DMS114 treated with DMSO at 0.1 percent for 48 hours (cell line): ENCODE data around the gene SYNPO2.
"Not testable (repeated sequence)": the region's sequence is repeated elsewhere in the genome, so short reads cannot be mapped to it uniquely, and the experiment has no call there.

Experiments
- DNase-seq: peaks from one replicate; lab custom pipeline; 2025; ENCODE audit not compliant: unreplicated experiment; lab: John Stamatoyannopoulos, UW

SYNPO2 gene

DNA sequence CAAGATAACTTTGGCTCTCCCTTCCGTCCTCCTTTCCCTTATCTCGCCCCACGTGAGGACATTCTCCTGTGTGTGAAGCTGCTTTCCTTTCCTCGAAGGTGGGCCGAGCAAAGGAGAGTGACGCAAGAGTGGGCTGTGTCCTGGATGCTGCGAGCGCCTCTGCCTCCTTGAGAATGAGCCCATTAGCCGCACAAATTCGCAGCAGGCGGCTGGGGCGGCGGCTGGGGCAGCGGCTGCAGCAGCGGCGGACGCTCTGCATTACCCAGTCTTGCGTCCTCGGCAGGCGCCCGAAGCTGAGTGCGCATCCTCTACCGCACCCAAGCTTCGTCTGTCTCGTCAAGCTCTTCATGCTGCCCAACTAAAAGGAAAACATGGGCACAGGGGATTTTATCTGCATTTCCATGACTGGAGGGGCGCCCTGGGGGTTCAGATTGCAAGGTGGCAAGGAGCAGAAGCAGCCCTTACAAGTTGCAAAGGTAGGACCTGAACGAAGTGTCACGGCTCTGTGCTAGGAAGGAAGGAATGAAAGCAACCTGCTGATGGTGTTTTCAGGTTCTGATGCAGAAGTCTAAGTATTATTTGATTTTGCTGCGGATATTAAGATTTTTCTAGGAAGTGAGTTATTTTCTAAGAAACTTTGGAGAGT is at the start of gene SYNPO2:
Gene SYNPO2, plus strand, starts transcription at position 189 of the 646 bp plus-strand sequence. Its CDS starts 183 bp downstream, at position 372.
- DNase-seq: peak; percentile 32

- DNase-seq: no peak
Observed at GRCh38 chr4:118839221-118839927, 49.3 kb upstream of the SYNPO2 start.

DNA sequence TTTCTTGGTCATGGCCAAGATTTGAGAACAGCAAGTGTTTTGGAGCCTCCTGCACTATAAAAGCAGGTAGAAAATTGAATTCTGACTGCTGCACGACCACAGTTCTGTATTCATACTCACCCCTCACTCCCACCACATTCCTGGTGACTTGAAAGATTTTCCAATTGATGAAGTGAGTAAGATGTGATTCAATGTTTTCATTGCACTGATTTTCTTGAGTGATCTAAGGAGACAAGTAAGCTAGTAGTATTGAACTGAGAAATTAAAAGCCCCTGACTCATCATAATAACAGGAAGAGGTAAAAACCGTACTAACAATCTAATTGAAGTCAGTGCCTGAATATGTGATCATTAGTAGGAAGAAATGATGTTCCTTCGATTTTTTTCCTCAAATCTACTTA is 46.6 kb upstream of the SYNPO2 start:
- no peak for DNase-seq

DNA sequence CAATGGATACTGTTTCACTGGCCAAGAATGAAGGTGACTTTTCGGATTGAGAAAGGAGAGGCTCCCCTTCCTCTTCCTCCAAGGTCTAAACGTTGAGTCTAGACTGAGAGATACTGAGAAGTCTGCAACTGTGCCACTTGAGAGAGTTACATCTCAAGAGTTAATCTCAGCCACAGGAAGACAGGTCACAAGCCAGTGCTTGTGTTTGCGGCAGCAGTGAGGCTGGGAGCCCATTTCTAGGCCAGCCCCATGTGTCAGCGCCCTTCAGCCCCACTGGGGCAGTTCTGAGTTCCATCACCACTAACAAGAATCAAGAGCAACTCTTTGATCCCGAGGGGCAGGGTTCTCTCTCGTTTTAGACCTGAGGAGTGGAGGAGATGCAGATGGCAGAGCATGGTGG is 45.4 kb upstream of the SYNPO2 start:
- DNase-seq: no peak

GRCh38 chr4:118845552-118846050 is 43.1 kb upstream of the SYNPO2 start:
- no peak for DNase-seq

DNA sequence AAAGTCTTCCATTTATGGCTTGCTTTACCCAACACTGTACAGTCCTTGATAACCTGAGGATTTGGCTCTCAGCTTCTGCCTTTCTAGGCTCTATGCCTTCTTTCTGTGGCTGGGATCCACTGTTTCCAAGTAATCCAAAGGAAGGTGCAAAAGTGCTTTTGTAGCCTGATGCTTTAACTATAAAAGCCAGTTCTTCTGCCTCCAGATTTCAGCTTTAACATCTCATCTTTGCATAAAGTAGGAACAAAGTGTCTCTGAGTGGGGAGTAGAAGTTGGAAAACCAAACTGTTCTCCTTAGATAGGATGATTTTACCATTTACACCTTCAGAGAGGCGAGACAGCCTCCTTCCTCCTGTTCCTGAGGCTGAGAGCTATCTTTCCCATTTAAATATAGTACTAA is 41.7 kb upstream of the SYNPO2 start:
- DNase-seq: no peak

DNA sequence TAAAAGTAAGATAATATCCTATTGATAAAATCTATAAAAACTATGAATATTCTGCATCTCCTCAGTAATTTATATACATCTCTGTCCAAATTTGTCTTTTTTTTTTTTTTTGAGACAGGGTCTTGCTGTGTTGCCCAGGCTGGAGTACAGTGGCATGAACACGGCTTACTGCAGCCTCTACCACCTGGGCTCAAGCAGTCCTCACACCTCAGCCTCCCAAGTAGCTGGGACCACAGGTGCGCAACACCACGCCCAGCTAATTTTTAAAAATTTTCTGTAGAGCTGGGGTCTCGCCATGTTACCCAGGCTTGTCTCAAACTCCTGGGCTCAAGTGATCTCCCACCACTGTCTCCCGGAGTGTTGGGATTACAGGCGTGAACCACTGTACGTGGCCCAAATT is 40.4 kb upstream of the SYNPO2 start:
- DNase-seq: no peak

DNA sequence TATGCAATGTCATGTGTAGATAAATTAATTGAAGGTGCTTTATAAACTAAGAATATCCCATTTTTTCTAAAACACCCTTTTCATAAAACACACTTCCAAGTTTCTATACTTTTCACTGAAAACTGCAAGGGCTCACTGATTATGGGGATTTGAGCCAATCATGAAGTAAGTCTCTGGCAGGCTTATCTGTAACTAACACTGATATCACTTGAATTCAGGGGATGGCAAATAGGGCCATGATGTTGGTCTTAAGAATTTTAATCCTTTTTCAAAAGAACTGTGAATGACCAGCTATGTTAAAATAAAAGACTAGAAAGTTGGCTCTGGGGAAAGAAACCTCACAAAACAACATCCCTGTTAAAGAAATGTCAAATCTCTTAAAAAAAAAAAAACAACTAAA is 39.8 kb upstream of the SYNPO2 start:
- DNase-seq: no peak

DNA sequence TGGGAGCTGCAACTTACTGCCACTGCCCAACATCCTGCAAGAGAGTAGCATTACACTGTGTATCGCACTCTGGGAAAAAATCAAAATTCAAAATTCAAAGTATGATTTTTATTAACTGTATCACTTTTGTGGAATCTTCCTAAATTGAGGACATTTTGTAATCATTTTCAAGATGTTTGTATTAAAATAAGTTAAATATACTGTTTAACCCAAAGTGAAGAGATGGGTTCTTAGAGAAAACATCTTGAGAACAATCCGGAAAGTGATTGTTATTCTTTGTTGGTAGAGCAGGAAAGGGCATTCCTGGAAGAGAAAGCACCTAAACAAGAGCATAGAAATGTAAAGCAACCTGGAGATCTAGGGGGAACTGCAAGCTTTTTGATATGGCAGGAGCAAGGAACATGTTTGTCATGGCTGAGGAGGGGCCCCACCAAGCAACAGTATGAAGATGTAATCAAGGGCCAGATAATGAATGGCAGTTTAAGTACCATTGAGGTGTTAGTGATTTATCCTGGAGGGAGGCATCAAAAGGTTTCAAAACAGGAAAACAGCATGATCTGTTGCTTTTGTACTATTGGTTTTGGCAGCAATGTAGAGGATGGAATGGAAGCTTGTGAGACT is 38.7 kb upstream of the SYNPO2 start:
- DNase-seq: no peak

DNA sequence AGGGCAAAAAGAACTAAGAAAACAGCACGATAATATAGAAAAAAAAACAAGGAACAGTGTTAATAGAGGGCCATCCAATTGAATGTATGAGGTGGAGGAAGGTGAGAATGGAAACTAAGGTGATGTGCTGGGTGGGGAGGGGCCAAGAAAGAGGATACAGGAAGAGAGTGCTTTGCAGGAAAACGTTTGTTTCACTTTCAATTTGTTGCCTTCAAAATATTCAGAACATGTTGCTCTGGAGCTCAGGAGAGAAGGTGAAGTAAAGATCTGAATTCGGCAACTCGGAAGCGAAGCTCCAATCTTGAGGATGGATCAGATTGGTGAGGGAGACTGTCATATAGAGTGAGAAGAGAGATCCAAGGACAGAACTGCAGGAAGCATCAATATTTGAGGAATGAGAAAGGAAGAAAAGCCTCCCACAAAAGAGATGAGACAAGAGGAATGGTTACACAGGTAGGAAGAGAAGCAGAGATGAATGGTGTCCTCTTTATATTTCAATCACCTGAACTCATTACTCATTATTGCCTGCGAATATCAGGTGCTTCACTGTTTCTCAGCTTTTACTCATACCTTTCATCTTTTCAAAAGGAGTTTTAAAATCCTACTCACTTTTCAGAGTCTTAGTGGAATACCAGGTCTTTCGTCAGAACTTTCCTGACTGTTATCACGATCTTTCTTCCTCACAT is 38.0 kb upstream of the SYNPO2 start:
- no peak for DNase-seq

DNA sequence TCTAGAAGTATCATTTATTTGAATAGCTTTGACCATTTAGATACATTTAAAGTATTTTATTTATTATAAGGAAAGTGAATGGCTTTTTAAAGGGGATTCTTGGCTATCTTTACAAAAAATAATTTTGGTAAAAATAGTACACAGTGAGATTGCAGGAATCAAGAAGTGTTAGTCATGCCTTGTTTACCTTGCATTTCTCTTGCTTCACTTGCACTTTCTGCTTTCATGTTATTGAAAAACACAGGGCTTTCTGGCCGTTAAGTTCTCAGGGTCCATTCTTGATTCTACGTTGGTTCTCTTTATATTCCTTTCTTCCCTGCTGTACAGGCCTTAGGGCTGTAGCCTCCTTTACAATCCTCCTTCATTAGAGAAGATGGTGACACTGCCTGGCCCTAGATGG is 30.9 kb upstream of the SYNPO2 start:
- DNase-seq: no peak

DNA sequence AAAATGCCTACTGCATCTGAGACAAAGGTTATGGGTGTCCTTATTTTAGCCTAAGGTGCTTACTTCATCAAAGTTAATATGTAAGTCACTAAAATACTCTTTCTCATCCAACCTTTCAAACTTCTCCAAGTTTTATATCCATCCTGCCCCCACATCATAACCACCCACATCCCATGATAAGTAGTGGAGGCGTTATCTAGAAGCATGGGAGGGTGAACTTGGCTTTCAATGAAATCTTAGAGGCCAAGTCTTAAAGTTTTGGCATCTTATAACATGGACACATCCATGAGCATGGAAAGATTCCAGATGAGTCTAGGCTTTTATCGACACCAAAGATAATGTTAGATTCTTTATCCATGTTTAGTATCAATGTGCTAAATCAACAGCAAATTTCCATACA is 29.9 kb upstream of the SYNPO2 start:
- DNase-seq: no peak

DNA sequence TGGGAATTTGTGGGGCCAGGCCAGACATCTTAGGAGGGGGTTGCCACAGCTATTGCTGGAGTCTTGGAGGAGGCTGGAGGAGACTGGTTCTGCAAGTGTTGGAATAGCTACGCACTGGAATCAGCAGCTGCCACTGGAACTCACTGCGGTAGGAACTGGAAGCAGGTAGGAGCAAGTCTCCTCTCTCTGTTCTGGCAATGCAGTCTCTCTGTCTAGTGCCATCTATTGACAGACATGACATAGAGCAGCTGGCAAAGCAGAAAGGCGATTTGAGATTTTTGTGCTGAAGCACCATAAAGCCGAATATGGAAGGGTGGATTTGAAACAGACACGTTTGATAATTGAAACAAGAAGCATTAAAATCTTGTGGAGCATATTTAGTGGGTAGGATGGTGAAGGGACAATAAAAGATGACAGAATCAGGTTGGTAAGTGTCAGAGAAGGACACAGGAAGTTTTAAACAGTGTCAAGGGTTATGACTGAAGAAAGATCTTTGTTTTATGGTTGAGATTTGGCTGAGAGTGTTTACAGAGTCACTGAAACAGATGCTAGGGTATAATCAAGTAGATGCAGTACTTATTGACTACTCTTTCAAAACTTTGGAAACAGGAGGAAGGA is 23.5 kb upstream of the SYNPO2 start:
- no peak for DNase-seq

- no peak for DNase-seq
Observed at GRCh38 chr4:118866442-118866841, 22.2 kb upstream of the SYNPO2 start.

DNA sequence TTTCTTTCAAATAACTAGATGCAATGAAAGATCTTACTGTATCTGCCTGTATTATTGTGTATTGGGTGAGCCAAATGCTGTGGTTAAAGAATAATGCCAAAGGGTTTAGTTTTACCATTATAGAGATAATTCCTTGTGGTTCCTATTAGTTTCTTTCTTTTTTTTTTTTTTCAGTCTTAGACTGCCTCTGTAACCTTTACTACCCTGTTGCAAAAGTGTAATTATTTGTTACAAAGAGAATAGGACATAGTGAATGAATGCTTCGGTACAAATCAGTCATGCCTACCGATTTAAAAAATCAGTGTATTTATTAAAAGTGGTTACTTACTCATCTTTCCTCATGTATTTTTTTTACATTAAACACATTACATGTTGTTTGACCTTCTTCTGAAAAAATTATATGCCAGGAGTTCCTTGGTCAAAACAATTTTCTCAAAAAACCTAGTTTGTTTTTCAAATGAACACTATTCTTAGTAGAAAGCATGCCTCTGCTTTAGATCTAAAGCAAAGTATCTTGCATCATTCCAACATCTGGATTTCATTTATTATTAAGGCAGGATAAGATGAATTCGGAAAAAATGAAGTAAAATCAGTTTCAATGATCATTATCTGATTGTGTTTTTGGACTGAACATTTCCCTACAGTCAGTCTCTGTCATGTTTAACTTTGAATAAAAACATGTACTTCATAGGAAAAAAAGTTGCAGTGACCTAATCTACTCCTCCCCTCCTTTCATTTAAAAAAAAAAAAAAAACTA is 21.2 kb upstream of the SYNPO2 start:
- DNase-seq: no peak

DNA sequence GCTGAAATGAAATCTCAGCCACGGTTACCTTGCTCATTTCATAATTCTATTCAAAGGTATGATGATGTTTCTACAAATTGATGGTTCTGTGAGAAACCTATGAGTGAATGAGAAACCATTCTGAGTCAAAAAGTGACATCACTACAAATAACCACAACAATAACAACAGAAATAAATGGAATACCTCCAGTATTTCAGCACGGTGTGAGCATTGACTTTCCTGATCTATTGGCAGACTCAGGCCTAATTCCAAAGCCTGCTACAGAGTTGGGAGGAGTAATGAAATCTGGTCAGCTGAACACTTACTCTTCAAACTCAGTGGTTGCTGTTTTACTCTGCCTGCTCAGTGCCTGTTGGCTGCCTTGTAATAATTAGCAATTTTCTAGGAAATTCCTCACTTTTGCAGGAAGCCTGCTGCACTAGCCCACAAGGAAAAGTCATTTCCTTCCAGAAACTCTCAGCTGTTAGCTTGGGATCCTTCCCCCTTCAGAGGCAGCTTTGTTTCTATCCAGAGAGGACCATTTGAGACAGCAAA is 18.8 kb upstream of the SYNPO2 start:
- no peak for DNase-seq

- no peak for DNase-seq
Observed at GRCh38 chr4:118872181-118872580, 16.5 kb upstream of the SYNPO2 start.

DNA sequence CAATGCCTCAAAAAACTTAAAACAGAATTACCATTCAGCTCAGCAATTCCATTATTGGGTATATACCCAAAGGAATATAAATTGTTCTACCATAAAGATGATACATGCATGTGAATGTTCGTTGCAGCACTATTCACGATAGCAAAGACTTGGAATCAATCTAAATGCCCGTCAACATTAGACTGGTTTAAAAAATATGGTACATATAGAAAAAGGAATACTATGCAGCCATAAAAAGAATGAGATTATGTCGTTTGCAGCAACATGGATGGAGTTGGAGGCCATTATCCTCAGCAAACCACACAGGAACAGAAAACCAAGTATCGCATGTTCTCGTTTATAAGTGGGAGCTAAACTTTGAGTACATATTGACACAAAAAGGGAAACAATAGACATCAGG is 10.9 kb upstream of the SYNPO2 start:
- no peak for DNase-seq

DNA sequence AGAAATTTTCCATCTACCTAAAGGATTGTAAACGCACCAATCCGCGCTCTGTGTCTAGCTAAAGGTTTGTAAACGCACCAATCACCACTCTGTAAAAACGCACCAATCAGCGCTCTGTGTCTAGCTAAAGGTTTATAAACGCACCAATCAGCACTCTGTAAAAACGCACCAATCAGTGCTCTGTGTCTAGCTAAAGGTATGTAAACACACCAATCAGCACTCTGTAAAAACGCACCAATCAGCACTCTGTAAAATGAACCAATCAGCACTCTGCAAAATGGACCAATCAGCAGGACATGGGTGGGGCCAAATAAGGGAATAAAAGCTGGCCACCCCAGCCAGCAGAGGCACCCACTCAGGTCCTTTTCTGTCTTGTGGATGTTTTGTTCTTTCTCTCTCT is 10.1 kb upstream of the SYNPO2 start:
- DNase-seq: not testable (repeated sequence)

GRCh38 chr4:118879409-118879808 is 9.2 kb upstream of the SYNPO2 start:
- DNase-seq: no peak
